GM19023 (cell line): ENCODE measurements around the gene TRIM45.

Experiments used
- ATAC-seq: cut with Tn5 transposase; IDR thresholded peaks from one replicate; pipeline ENCODE4 v1.9.1; 2021; ENCODE audit warnings: mild to moderate bottlenecking, moderate library complexity; ENCODE audit not compliant: unreplicated experiment

The TRIM45 gene

GRCh38 chr1:117061986-117062415, 59.5 kb downstream of the TRIM45 start:
- no peak for ATAC-seq
